OCI-M2 (cell line): ENCODE measurements around the gene ZNF444.
"Not testable (repeated sequence)": the region's sequence is repeated elsewhere in the genome, so short reads cannot be mapped to it uniquely, and the experiment has no call there.

Experiments used
- DNase-seq: peaks from one replicate; lab custom pipeline; 2025; ENCODE audit not compliant: unreplicated experiment; lab: John Stamatoyannopoulos, UW

The ZNF444 gene

DNA sequence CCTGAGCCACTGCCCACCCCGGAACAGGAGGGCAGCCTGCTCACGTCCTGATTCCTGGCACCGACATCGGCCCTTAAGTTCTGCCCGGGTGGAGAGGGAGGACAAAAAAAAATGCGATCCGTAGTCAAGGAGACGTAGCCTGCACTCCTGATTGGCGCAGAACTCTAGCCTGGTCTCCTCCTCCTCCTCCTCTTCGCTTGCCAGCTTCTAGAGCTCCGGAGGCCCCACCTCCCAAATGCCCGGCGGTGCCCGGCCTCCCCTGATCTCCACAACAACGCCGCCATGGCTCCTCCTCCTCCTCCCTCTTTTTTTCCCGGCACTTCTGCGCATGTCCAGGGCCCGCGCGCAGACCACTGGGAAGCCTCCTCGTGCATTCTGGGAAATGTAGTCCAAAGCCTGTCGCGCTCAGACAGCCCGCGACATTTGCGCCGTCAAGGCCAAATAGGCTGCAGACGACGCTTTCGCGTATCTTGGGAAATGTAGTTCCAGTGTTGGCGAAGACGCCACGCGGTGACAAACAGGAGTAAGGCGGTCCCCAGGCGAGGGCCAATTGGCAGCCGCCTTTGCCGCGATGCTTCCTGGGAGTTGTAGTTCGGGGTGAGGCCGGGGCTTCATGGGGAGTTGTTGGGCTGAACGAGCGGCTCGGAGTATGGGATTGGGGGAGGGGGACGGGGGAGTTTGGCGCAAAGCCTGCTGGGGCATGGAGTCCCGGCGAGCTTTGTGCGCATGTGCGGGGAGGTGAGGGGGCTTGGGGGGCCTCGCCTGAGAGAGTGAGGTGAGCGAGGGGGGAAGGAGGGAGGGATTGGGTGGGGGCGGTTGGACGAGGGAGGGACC is at the start of gene ZNF444:
ZNF444 (plus strand) TSS at position 705 of the 834 bp plus-strand sequence. CDS start 5,625 bp downstream, outside the sequence.
- peak; percentile 86 for DNase-seq

DNA sequence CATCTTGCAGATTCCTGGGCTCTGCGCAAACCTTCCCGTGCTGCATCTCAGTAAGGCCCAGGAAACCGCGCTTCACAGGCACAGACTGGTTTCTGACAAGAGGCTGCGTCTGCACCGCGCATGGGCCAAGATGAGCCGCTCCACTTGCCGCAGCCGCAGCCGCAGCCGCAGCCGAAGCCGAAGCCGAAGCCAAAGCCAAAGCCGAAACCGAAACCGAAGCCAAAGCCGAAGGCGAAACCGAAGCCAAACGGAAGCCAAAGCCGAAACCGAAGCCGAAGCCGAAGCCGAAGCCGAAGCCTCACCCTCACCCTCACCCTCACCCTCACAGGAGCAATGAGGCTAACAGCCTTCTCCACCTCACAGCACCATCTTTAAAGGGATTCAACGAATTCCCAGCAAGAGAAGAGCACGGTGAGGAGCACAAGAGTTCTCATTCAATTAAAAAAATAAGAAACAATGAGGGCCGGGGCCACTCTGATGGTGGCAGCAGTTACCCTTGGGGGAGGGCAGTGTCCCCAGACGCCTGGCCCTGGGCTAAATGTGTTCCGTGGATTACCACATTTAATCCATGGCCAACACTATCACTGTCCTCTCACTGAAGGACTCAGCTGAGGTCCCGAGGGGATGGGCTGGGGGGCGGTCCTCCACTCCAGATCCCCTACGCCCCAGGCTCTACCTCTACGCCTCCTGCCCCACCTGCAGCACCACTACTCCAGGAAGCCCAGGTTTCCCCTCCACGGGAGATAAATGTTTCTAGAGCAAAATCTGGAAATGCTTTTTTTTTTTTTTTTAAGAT is 49.1 kb upstream of the ZNF444 start:
- DNase-seq = no peak

DNA sequence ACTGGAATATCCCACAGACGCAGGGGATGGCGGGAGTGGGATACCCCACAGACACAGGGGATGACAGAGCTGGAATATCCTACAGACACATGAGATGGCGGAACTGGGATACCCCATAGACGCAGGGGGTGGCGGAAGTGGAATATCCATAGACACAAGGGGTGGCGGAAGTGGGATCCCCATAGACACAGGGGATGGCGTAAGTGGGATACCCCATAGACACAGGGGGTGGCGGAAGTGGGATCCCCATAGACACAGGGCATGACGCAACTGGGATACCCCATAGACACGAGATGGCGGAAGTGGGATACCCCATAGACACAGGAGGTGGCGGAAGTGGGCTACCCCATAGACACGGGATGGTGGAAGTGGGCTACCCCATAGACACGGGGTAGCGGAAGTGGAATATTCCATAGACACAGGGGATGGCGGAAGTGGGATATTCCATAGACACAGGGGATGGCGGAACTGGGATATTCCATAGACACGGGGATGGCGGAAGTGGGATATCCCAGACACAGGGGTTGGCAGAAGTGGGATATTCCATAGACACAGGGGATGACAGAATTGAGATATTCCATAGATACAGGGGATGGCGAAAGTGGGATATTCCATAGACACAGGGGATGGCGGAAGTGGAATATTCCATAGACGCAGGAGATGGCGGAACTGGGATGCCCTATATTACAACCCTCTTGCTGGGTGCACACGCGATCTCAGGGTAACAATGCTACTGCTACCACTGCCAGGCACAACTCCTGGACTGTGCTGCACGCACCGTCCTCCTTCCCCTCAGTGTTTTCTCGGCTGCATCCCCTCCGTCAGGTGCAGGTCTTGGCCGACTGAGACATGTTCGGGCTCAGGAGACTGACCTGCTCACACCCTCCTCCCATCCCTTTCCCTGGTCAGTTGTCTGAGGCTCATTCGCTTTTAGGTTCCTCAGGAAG is 48.1 kb upstream of the ZNF444 start:
- DNase-seq = no peak

DNA sequence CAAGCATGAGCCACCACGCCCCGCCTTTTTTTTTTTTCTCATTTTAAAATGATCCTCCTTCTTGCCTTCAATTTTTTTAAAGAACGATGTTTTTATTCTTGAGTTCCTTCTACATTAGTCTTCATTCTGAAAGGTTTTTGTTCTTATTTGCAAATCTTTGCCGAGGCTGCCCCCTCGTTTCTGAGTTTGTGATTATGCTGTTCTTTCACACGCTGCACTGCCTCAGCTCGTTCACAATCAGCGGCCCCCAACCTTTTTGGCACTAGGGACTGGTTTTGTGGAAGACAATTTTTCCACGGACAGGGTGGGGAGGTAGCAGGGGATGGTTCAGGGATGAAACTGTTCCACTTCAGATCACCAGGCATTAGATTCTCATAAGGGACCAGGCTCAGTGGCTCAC is 46.6 kb upstream of the ZNF444 start:
- no peak for DNase-seq

DNA sequence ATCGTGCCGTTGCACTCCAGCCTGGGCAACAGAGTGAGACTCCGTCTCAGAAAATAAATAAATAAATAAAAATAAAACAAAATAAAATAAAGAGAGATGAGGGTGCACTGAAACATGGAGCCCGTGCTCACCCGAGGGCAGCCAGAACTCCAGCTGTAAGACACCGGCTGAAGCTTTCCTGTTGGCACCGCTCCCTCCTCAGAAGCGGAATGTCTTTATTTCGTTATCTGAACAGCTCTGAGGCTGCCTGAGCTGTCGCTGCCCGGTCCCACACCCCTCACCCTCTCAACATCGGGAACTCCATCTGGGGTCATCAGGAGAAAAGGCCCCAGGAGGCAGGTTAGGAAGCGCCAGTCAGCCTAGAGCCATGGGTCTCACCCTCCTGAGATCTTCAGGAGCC is 44.4 kb upstream of the ZNF444 start:
- no peak for DNase-seq

DNA sequence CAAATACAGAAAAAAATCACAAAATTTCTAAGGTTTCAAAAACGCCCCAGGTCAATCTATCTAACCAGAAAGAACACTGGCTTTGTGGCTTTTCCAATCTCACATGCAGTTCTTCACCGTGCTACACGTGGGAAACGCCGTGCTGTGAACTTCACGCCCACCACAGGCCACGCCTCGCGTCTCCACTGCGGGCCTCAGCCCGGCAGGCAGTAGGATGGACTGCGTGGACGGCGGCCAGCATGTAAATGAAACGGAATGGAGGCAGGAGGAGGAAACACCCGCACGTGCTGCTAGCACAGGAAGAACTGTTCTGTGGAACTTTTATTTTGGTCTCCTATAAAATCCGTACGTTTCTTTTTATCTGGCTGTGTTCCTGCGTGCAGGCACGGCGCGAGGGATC is 43.8 kb upstream of the ZNF444 start:
- DNase-seq = no peak

DNA sequence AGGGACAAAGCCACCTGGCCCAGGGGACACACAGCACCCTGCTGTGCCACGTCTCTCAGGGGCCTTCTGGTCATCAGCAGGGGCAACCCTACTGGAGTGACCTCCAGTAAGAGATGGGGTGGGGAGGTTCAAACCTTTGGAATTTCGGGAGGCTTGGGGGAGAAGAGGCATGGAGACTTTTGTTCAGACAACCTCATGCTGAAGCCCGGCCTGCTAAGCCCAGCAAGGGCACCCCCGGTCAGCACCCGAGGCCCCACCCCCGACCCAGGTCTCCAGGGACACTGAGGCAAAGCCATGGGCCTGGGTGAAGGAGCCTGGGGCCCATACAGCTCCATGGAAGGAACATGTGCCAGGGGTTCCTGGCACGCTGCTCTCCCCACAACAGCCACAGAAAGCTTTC is 43.3 kb upstream of the ZNF444 start:
- no peak for DNase-seq

DNA sequence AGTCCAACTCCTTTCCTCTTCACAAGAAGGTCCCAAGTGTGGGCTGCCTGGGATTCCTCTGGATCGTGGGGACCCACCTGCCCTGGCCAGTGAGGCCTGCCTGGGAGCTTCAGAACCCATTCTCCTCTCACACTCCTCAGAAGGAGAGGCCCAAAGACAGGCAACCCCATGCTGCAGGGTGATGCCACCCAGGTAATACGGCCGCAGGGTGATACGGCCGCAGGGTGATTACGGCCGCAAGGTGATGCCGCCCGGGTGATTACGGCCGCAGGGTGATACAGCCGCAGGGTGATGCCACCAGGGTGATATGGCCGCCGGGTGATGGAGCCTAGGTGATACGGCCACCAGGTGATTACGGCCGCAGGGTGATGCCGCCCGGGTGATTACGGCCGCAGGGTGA is 42.9 kb upstream of the ZNF444 start:
- DNase-seq = not testable (repeated sequence)

DNA sequence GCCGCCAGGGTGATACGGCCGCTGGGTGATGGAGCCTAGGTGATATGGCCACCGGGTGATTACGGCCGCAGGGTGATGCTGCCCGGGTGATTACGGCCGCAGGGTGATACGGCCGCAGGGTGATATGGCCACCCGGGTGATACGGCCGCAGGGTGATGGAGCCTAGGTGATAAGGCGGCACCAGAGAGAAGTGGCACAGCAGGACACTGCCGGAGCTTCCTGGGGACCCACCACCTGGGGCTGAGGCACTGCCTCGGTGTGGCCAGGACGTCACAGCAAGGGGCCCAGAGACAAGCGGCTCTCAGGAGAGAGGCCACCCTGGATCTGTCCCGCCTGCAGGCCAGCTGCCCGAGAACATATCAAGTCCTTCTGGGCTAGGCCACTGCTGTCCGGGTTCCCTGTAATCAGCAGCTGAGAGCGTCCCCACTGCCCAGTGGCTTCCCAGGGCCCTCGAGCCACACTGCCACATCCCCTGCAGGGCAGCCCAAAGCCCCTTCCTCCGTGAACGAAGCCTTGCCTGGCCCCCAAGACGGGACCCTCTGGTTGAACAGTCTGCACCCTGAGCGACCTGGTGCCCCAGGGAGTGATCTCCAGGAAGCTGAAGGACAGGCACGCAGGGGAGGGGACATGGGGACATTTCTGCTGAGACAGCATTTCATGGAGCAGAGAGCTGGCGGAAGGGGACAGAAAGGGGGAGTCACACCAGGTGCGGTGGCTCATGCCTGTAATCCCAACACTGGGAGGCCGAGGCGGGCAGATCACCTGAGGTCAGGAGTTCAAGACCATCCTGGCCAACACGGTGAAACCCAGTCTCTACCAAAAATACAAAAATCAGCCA is 42.1 kb upstream of the ZNF444 start:
- DNase-seq = no peak

DNA sequence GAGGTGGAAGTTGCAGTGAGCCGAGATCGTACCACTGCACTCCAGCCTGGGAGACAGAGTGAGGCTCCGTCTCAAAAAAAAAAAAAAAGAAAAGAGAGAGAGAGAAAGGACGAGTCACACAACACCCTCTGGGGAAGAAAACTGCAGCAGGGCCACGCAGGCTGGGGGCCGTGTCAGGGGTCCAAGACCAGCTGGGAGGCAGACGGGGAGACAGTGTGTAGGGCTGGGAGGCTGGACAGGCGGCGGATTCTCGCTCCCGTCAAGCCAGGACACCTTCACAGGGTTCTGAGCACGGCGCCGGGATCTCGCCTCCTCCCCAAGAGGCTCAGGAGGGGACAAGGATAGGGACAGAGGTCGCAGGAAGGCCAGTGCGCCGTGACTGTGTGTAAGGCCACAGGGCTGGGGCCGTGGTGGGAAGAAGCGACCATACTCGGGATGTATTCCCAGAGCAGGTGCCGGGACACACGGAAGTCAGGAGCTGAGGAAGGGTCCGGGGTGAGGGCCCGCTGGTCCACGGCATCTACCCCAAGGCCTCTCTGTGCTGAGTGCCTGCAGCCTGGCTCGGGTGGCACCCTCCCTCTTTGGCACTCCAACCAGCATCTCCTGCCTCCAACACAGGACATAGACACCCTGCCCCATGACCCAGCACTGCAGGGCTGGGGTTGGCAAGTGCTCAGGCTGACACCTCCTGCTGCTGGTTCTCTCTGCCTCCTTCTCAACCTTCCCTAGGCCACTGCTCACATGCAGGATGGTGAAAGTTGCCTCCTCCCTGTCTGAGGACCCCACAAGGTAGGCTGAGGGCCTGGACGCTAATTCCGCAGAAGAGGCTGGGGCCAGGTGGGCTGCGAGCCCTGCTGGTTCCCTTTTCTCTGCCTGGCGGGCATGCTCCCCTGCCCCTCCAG is 41.2 kb upstream of the ZNF444 start:
- no peak for DNase-seq

DNA sequence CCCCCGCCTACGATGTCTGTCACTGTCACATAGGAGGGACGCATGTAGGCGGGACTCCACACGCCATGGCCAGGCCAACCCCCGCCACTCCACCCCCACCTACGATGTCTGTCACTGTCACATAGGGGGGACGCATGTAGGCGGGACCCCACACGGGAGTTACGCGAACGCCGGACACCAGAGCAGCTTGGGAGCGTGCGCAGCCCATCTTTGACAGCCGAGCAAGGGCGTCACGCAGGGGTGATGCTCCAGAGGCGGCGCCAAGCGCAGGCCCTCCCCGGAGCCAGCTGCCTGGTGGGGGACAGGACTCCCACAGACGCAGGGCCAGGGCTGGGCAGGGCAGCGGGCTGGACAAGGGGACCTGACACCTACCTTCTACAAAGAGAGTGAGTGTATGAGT is 40.0 kb upstream of the ZNF444 start:
- no peak for DNase-seq

DNA sequence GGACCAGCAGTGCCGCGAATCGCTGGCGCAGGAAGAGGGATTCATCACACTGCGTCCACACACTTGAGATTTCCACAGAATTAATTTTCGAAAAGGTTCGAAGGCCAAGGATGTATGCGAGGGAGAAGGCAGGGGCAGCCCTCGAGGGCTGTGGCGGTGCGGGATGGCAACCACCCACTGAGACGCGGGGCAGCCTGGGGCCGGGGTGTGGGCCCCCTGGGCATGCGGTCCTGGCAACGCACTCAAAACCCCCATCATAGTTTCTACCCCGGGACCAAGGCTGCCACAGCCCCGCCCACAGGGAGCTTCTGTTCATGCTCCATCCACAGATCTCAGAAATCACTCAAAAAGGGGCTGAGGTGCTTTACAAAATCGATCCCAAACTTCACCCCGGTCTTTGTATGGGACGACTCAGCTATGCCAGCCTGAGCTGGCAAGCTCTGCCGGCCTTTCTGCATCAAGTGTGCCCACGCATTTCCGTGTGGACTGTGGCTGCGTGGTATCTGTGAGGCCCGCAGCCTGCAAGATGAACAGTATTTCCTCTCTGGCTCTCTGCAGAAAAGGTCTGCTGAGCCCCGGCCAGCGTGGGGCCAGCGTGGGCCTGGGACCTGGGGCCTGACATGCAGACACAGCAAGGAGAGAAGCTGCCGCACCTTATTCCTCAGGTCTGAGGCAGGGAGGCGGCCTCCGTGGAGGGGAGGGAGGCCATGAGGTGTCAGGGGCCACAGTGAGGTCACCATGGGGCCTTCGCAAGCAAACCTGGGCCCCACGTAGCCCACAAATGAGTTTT is 39.1 kb upstream of the ZNF444 start:
- DNase-seq = no peak

DNA sequence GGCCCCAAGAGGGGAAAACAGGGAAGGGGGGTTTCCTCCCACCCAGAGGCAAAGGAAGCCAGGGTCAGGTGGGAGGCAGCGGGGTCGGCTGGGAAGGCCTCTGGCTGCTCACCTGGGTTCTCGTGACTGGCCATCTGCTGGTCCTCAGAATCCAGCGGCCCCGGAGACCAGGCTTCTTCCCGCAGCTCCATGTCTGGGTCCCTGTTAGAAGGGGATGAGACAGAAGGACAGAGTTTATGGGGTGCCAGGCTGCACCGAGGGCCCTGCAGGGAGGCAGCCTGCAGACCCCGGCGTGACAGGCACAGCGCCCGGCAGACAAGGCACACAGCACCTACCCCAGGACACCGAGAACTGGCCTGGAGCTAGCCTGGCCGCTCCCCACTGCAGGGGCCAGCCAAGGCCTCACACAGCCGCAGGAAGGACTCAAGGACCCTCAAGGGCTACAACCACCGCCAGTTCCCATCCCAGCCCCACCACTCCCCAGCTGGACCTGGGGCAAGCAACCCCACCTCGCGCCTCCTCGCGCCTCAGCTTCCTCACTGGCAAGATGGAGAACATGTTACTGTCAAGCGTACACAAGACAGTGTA is 38.0 kb upstream of the ZNF444 start:
- no peak for DNase-seq

DNA sequence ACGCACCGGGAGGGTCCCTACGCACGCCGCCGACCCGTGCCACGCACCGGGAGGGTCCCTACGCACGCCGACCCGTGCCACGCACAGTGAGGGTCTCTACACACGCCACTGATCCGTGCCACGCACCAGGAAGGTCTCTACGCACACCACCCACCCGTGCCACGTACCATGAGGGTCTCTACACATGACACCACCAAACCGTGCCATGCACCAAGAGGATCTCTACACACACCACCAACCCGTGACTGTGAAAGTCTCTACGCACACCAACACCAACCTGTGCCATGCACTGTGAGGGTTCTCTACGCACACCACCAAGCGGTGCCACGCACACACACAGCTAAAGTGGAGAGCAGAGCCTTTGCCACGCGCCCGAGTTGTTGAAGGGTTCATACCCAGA is 36.7 kb upstream of the ZNF444 start:
- DNase-seq = no peak

DNA sequence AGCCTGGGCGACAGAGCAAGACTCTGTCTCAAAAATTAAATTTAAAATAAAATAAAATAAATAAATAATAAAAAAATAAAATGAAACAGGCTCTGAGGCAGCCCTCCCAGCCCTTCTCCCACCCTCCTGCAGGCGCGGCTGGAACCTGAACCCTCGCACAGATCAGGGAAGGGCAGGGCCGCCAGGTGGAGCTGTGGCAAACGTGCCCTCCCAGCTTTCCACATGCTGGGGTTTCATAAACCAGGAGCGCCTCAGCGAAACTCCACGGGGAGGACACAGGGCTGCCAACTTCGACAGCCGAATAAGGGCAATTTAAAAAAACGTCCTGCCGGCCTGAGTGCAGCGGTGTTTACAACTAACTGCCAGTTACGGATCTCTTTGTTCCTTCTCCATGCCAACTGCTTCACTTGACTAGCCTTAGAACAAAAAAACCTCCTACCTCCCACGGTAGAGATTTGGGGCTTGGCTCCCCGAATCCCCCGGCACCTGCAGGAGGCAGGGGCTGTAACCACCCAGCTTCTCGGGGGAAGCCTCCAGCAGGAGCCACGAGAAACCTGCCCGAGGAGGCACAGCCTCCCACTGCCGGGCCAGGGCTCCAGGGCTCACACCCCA is 35.9 kb upstream of the ZNF444 start:
- no peak for DNase-seq

DNA sequence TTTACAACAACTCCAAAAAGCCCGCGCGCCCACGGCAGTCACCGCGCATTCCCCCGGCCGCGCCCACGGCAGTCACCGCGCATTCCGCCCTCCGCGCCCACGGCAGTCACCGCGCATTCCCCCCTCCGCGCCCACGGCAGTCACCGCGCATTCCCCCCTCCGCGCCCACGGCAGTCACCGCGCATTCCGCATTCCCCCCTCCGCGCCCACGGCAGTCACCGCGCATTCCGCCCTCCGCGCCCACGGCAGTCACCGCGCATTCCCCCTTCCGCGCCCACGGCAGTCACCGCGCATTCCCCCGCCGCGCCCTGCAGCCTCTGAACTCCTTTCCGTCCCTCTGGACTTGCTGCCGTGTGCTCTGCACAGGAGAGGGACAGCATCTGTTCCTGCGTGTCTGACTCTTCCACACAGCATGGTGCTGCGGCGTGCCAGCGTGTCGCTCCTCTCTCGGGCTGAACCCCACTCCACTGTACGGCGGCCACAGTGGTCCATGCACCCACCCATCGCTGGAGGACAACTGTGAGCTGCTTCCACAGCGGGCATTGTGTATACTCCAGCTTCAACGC is 35.2 kb upstream of the ZNF444 start:
- DNase-seq = not testable (repeated sequence)

DNA sequence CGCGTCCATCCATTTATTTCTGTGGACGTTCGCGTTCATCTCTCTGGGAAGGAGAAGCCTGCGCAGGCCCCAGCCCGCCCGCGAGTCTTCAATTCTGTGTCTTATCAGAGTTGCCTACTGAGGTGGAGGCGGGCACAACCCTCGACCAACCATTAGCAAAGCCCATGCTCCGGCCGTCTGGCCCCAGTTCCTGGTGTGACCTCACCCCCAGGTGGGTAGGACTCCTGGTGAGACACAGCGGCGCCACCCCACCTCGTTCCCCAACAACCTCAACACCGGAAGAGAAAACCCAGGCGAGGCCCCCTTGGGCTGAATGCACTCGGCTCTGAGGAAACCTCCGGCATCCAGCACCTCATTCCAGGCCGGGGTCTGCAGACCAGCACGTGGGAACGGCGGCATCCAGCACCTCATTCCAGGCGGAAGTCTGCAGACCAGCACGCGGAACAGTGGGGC is 34.7 kb upstream of the ZNF444 start:
- no peak for DNase-seq
